ENCODE measurements around the gene PRKACA.
A peak's percentile ranks its signal among the peaks of the same experiment; 100 is the strongest.

The PRKACA gene

GRCh38 chr19:14080887-14081796 lies 36.4 kb downstream of the PRKACA start:
- no peak for TF ChIP-seq CTCF (IDR thresholded peaks at IDR 0.05; ENCODE audit: low read depth, low read length, missing control alignments)
- peak overlapping the region; percentile 80 for H3K4me3 ChIP-seq (replicated peaks; ENCODE audit: low read depth, low read length)
- peak; percentile 99 for DNase-seq (ENCODE audit: extremely low read depth, low read depth)

- no peak for DNase-seq (ENCODE audit: extremely low read depth, low read depth)
- H3K4me3 ChIP-seq (replicated peaks; ENCODE audit: low read depth, low read length) = no peak overlapping the region
- no peak for TF ChIP-seq CTCF (IDR thresholded peaks at IDR 0.05; ENCODE audit: low read depth, low read length, missing control alignments)
Measured at GRCh38 chr19:14078411-14078810, 39.2 kb downstream of the PRKACA start.

- no peak for TF ChIP-seq CTCF (IDR thresholded peaks at IDR 0.05; ENCODE audit: low read depth, low read length, missing control alignments)
- peak overlapping the region; percentile 52 for H3K4me3 ChIP-seq (replicated peaks; ENCODE audit: low read depth, low read length)
- no peak for DNase-seq (ENCODE audit: extremely low read depth, low read depth)
Measured at GRCh38 chr19:14073925-14074838, 43.4 kb downstream of the PRKACA start.

GRCh38 chr19:14073261-14073924 lies 44.2 kb downstream of the PRKACA start:
- TF ChIP-seq CTCF (IDR thresholded peaks at IDR 0.05; ENCODE audit: low read depth, low read length, missing control alignments) = peak; percentile 1
- peak overlapping the region; percentile 52 for H3K4me3 ChIP-seq (replicated peaks; ENCODE audit: low read depth, low read length)
- no peak for DNase-seq (ENCODE audit: extremely low read depth, low read depth)

- DNase-seq (ENCODE audit: extremely low read depth, low read depth) = no peak
- H3K4me3 ChIP-seq (replicated peaks; ENCODE audit: low read depth, low read length) = peak within 1 kb of the TSS; percentile 52
- no peak for TF ChIP-seq CTCF (IDR thresholded peaks at IDR 0.05; ENCODE audit: low read depth, low read length, missing control alignments)
Measured at GRCh38 chr19:14072535-14073260, 44.9 kb downstream of the PRKACA start, which contains the start of gene MISP3. TSS of gene MISP3 (plus strand) at chr19:14072786. CDS start at chr19:14073310, 524 bp downstream.

Data from HFF-Myc (cell line).